ENCODE results near the gene SRSF11. TPM values are rescaled to one million over a fixed set of nuclear protein-coding genes. Genes with fewer than 3 reads are reported as not detected.

The SRSF11 gene
- total RNA-seq, 2 experiments from 2014 or later = 194 to 203 TPM

- CTCF ChIA-PET = no interaction called here
Measured at GRCh38 chr1:70207492-70207891, 13.7 kb upstream of the SRSF11 start.

DNA sequence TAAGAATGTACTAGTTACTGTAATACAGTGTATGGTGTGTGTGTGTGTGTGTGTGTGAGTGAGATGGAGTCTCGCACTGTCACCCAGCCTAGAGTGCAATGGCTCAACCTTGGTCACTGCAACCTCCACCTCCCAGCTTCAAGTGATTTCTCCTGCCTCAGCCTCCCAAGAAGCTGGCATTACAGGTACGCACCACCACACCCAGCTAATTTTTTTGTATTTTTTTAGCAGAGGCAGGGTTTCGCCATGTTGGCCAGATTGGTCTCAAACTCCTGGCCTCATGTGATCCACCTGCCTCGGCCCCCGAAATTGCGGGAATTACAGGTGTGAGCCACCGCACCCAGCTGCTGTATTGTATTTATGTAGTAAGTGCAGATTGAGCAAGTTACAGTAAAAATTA is 12.9 kb upstream of the SRSF11 start:
- CTCF ChIA-PET = interaction anchor here (1.2 to 1.7 kb wide), 2 partner anchors 10 to 12 kb away, joined by 3 to 7 read pairs; partner anchors contain the start of gene SRSF11

More at GRCh38 chr1:70207492-70207891, 13.7 kb upstream of the SRSF11 start:
- ATAC-seq (no peak), DNase-seq (no peak)
- POLR2A ChIA-PET = interaction anchor here (1.9 to 3.8 kb wide), 2 partner anchors 8 to 13 kb away, joined by 15 to 16 read pairs; partner anchors contain the start of gene SRSF11
- Mint-ChIP-seq H3K27me3 (no peaks in the 10 kb centered on the region), H3K36me3 (ENCODE audit: low read depth) (peaks cover 19% of the 10 kb centered on the region), H3K4me1 (ENCODE audit: low read depth) (peaks cover 56% of the 10 kb centered on the region), H3K27ac (peak overlapping the region; percentile 63), H3K9me3 (no peaks in the 10 kb centered on the region), H3K4me3 (peak overlapping the region; percentile 97)
- intact Hi-C loops (cut with micrococcal nuclease) = no loop called here
- no peak for TF ChIP-seq CTCF (IDR thresholded peaks at IDR 0.05)

DNA sequence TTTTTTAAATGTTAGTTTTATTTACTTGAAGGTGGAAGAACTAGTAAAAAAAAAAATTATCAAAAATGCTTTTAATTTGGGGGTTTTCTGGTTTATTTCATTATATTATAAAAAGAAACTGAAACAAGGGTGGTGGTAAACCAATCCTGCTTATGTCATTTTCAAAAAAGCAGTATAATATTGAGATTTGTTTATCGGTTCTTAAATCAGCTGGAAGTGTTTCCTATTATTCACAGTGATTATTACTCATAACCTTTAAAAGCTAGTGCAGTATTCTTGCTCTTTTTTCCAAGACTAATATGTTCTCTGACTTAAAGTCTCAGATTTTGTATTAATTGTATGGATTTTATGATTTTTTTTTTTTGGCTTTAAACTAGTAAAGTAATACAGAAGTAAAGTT is 10.4 kb upstream of the SRSF11 start:
- Mint-ChIP-seq H3K36me3 (ENCODE audit: low read depth) (peaks cover 25% of the 10 kb centered on the region), H3K27ac (peak overlapping the region; percentile 66), H3K9me3 (no peaks in the 10 kb centered on the region), H3K27me3 (no peaks in the 10 kb centered on the region), H3K4me3 (no peak overlapping the region), H3K4me1 (ENCODE audit: low read depth) (peaks cover 40% of the 10 kb centered on the region)
- intact Hi-C loops (cut with micrococcal nuclease) = no loop called here
- no peak for DNase-seq
- ChIA-PET POLR2A (interaction anchor here (0.7 to 3.3 kb wide), 3 partner anchors 10 to 853 kb away, joined by 3 to 15 read pairs (median 3); partner anchors contain the start of gene SRSF11), CTCF (no interaction called here)
- TF ChIP-seq CTCF (IDR thresholded peaks at IDR 0.05) = no peak
- peak; percentile 29 for ATAC-seq

More for the DNA sequence above, 12.9 kb upstream of the SRSF11 start:
- POLR2A ChIA-PET = interaction anchor here (1.0 to 1.9 kb wide), 2 partner anchors 12 to 146 kb away, joined by 3 to 16 read pairs; partner anchors contain the start of genes ANKRD13C and SRSF11
- Mint-ChIP-seq H3K4me3 (no peak overlapping the region), H3K4me1 (ENCODE audit: low read depth) (peaks cover 53% of the 10 kb centered on the region), H3K9me3 (no peaks in the 10 kb centered on the region), H3K36me3 (ENCODE audit: low read depth) (peaks cover 21% of the 10 kb centered on the region), H3K27ac (peak overlapping the region; percentile 38), H3K27me3 (no peaks in the 10 kb centered on the region)
- ATAC-seq (no peak), DNase-seq (no peak)
- intact Hi-C loops (cut with micrococcal nuclease) = no loop called here
- TF ChIP-seq CTCF (IDR thresholded peaks at IDR 0.05) = no peak

DNA sequence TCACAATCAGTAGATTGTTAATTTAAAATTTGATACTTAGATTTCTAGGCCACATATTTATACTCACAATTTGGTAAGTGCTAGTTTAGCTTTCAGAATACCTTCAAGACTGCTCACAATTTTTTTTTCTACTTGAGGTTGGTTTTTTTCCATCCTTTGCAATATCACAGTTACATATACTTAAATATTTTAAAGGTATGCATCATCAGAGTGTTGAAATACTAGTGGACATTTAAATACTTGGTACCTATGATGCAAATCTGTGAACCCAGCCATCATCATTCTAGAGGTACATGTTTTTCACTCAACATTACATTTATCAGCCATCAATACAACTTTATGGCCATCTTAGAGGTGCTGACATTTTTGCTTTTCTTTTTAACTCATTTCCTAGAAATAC is 9.6 kb upstream of the SRSF11 start:
- no peak for ATAC-seq
- ChIA-PET CTCF (no interaction called here), POLR2A (interaction anchor here (3.3 kb wide), 1 partner anchor 9 kb away, joined by 15 read pairs; the partner anchor contains the start of gene SRSF11)
- Mint-ChIP-seq H3K27me3 (no peaks in the 10 kb centered on the region), H3K4me1 (ENCODE audit: low read depth) (peaks cover 40% of the 10 kb centered on the region), H3K9me3 (no peaks in the 10 kb centered on the region), H3K4me3 (no peak overlapping the region), H3K27ac (peak overlapping the region; percentile 66), H3K36me3 (ENCODE audit: low read depth) (peaks cover 26% of the 10 kb centered on the region)
- DNase-seq = no peak
- TF ChIP-seq CTCF (IDR thresholded peaks at IDR 0.05) = no peak
- intact Hi-C loops (cut with micrococcal nuclease) = no loop called here

DNA sequence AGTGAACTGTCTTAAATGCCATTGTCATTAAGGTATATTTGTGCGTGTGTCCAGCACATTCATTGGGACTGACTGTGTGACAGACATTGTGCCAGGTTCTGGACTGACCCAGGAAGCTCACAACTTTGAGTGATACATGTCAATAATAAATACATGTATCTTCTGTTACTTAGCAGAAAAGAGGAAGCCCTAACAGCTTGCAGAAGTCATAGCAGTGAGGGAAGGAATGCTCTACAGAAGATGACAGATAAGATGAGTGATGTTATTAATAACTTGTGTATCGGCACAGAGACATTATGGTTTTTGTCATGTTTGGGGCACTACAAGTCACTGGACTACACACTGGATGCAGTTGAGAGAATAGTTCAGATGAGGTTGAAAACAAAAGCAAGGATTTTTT is 1.2 kb upstream of the SRSF11 start:
- H3K36me3 Mint-ChIP-seq (ENCODE audit: low read depth) = peaks cover 45% of the 10 kb centered on the region
- CTCF ChIA-PET = interaction anchor here (1.2 to 2.2 kb wide), 2 partner anchors 11 to 14 kb away, joined by 7 to 9 read pairs; partner anchors contain the start of gene LRRC40

More for the DNA sequence above, 1.2 kb upstream of the SRSF11 start:
- Mint-ChIP-seq H3K27me3 (no peaks in the 10 kb centered on the region), H3K4me1 (ENCODE audit: low read depth) (peaks cover 31% of the 10 kb centered on the region), H3K4me3 (peak overlapping the region; percentile 25), H3K27ac (peak overlapping the region; percentile 82), H3K9me3 (no peaks in the 10 kb centered on the region)
- POLR2A ChIA-PET = interaction anchor here (1.0 to 3.4 kb wide), 6 partner anchors 9 to 135 kb away, joined by 3 to 21 read pairs (median 14); partner anchors contain the start of genes ANKRD13C and LRRC40
- no peak for DNase-seq
- intact Hi-C loops (cut with micrococcal nuclease) = no loop called here
- ATAC-seq = no peak
- TF ChIP-seq CTCF (IDR thresholded peaks at IDR 0.05) = no peak

Measured in activated CD8-positive, alpha-beta T cell treated with anti-CD3 and anti-CD28 coated beads for 36 hours (primary cell).